ENCODE results near the gene LAPTM5. TPM values are rescaled to one million over a fixed set of nuclear protein-coding genes. Genes with fewer than 3 reads are reported as not detected.
A peak's percentile ranks its signal among the peaks of the same experiment; 100 is the strongest.

LAPTM5 gene
- total RNA-seq, 1 experiment from 2014 or later: not detected

GRCh38 chr1:30785181-30785580, 27.6 kb upstream of the LAPTM5 start:
- no peak overlapping the region for H3K27ac ChIP-seq (ENCODE audit: low read depth, low read length, poor library complexity, severe bottlenecking)
- ChIA-PET CTCF (no interaction called here), POLR2A (ENCODE audit: low non-redundant PET) (no interaction called here)
- no peaks in the 10 kb centered on the region for H3K36me3 ChIP-seq (ENCODE audit: insufficient read depth, low read length, poor library complexity, severe bottlenecking)
- peaks cover 9% of the 10 kb centered on the region for H3K4me1 ChIP-seq (ENCODE audit: insufficient read depth, low read length, poor library complexity, severe bottlenecking)
- H3K27me3 ChIP-seq (replicated peaks; ENCODE audit: insufficient read depth, low read depth, low read length, poor library complexity): no peaks in the 10 kb centered on the region
- no peaks in the 10 kb centered on the region for H3K9me3 ChIP-seq (ENCODE audit: low read depth, low read length, poor library complexity, severe bottlenecking)
- intact Hi-C loops (cut with micrococcal nuclease; ENCODE audit: unreplicated experiment): no loop called here
- H3K4me3 ChIP-seq (ENCODE audit: low read depth, low read length, poor library complexity, severe bottlenecking): no peak overlapping the region
- no TSS peak for BruUV-seq (replicated peaks)
- no peak for DNase-seq (ENCODE audit: low spot score)
- TF ChIP-seq CTCF (conservative IDR thresholded peaks at IDR 0.05; ENCODE audit: low read depth, low read length) (no peak), EZH2 (IDR thresholded peaks at IDR 0.05; ENCODE audit: borderline replicate concordance, low read depth, low read length, poor library complexity, severe bottlenecking) (no peak)

- no peak overlapping the region for H3K27ac ChIP-seq (ENCODE audit: low read depth, low read length, poor library complexity, severe bottlenecking)
- DNase-seq (ENCODE audit: low spot score): no peak
- H3K4me3 ChIP-seq (ENCODE audit: low read depth, low read length, poor library complexity, severe bottlenecking): no peak overlapping the region
- H3K4me1 ChIP-seq (ENCODE audit: insufficient read depth, low read length, poor library complexity, severe bottlenecking): peaks cover 16% of the 10 kb centered on the region
- intact Hi-C loops (cut with micrococcal nuclease; ENCODE audit: unreplicated experiment): loop anchor here (5.0 kb wide), 1 partner anchor 129 kb away; no protein-coding TSS in a partner anchor
- ChIA-PET CTCF (interaction anchor here (0.5 to 2.7 kb wide), 5 partner anchors 64 to 130 kb away, joined by 3 to 27 read pairs (median 6); no protein-coding TSS in a partner anchor), POLR2A (ENCODE audit: low non-redundant PET) (interaction anchor here (0.7 kb wide), 1 partner anchor 56 kb away, joined by 3 read pairs; no protein-coding TSS in a partner anchor)
- TF ChIP-seq CTCF (conservative IDR thresholded peaks at IDR 0.05; ENCODE audit: low read depth, low read length): no peak; the same call in 1 of the 2 replicates
- no peak for TF ChIP-seq EZH2 (IDR thresholded peaks at IDR 0.05; ENCODE audit: borderline replicate concordance, low read depth, low read length, poor library complexity, severe bottlenecking)
- H3K9me3 ChIP-seq (ENCODE audit: low read depth, low read length, poor library complexity, severe bottlenecking): no peaks in the 10 kb centered on the region
- no peaks in the 10 kb centered on the region for H3K36me3 ChIP-seq (ENCODE audit: insufficient read depth, low read length, poor library complexity, severe bottlenecking)
- H3K27me3 ChIP-seq (replicated peaks; ENCODE audit: insufficient read depth, low read depth, low read length, poor library complexity): no peaks in the 10 kb centered on the region
- BruUV-seq (replicated peaks): no TSS peak
These were observed 25.8 kb upstream of the LAPTM5 start for GRCh38 chr1:30783256-30783915.

GRCh38 chr1:30782361-30783255, 25.0 kb upstream of the LAPTM5 start:
- H3K4me3 ChIP-seq (ENCODE audit: low read depth, low read length, poor library complexity, severe bottlenecking): no peak overlapping the region
- no peaks in the 10 kb centered on the region for H3K27me3 ChIP-seq (replicated peaks; ENCODE audit: insufficient read depth, low read depth, low read length, poor library complexity)
- TF ChIP-seq EZH2 (IDR thresholded peaks at IDR 0.05; ENCODE audit: borderline replicate concordance, low read depth, low read length, poor library complexity, severe bottlenecking): no peak
- TF ChIP-seq CTCF (conservative IDR thresholded peaks at IDR 0.05; ENCODE audit: low read depth, low read length): peak; percentile 64
- DNase-seq (ENCODE audit: low spot score): peak; percentile 76
- intact Hi-C loops (cut with micrococcal nuclease; ENCODE audit: unreplicated experiment): loop anchor here (5.0 kb wide), 1 partner anchor 130 kb away; no protein-coding TSS in a partner anchor
- no peaks in the 10 kb centered on the region for H3K36me3 ChIP-seq (ENCODE audit: insufficient read depth, low read length, poor library complexity, severe bottlenecking)
- BruUV-seq (replicated peaks): no TSS peak
- POLR2A ChIA-PET (ENCODE audit: low non-redundant PET): no interaction called here
- peaks cover 23% of the 10 kb centered on the region for H3K4me1 ChIP-seq (ENCODE audit: insufficient read depth, low read length, poor library complexity, severe bottlenecking)
- H3K9me3 ChIP-seq (ENCODE audit: low read depth, low read length, poor library complexity, severe bottlenecking): no peaks in the 10 kb centered on the region
- H3K27ac ChIP-seq (ENCODE audit: low read depth, low read length, poor library complexity, severe bottlenecking): no peak overlapping the region
- CTCF ChIA-PET: interaction anchor here (0.5 to 2.7 kb wide), 5 partner anchors 63 to 131 kb away, joined by 3 to 27 read pairs (median 6); no protein-coding TSS in a partner anchor

Measured in A673 (cell line).